GM23338 (cell line): ENCODE results near the gene ATF3. TPM values are rescaled to one million over a fixed set of nuclear protein-coding genes. Genes with fewer than 3 reads are reported as not detected.

Experiments used
- ATAC-seq: fragments of 200-7000 bp; cut with Tn5 transposase; 3 replicates; pipeline ENCODE4 v1.9.1; 2020
- DNase-seq: peaks from one replicate; pipeline ENCODE4 v3.0.0-alpha.2; 2015; ENCODE audit warnings: low spot score
- H2AFZ ChIP-seq: fragments of 200-600 bp; sonication (generic); 2 replicates; pipeline ENCODE4 v1.8.0; 2016; ENCODE audit warnings: antibody characterized with exemption, mild to moderate bottlenecking, moderate library complexity
- H3F3A ChIP-seq: fragments of 200-600 bp; sonication (generic); replicated peaks from 2 replicates; pipeline ENCODE4 v1.8.0; 2017; ENCODE audit warnings: antibody characterized with exemption, mixed run types, low read depth
- H3K27ac ChIP-seq: fragments of 200-600 bp; sonication (generic); 2 replicates; pipeline ENCODE4 v1.6.1; 2016; ENCODE audit warnings: low read depth
- H3K27me3 ChIP-seq: fragments of 200-600 bp; sonication (generic); 2 replicates; pipeline ENCODE4 v1.8.0; 2016; ENCODE audit warnings: mild to moderate bottlenecking, mixed run types, moderate library complexity; ENCODE audit not compliant: insufficient read depth
- H3K36me3 ChIP-seq: fragments of 200-600 bp; sonication (generic); 2 replicates; pipeline ENCODE4 v1.8.0; 2016; ENCODE audit warnings: mild to moderate bottlenecking; ENCODE audit not compliant: insufficient read depth
- H3K4me1 ChIP-seq: fragments of 200-600 bp; sonication (generic); 2 replicates; pipeline ENCODE4 v1.8.0; 2016; ENCODE audit warnings: mild to moderate bottlenecking, moderate library complexity; ENCODE audit not compliant: insufficient read depth
- H3K4me2 ChIP-seq: fragments of 200-600 bp; sonication (generic); 2 replicates; pipeline ENCODE4 v1.7.1; 2017; ENCODE audit warnings: mixed run types
- H3K4me3 ChIP-seq: fragments of 200-600 bp; sonication (generic); 2 replicates; pipeline ENCODE4 v1.6.1; 2016; ENCODE audit warnings: mixed run types
- H3K79me2 ChIP-seq: fragments of 200-600 bp; sonication (generic); replicated peaks from 2 replicates; pipeline ENCODE4 v1.8.0; 2017; ENCODE audit warnings: mild to moderate bottlenecking; ENCODE audit not compliant: insufficient read depth
- H3K9me2 ChIP-seq: fragments of 200-600 bp; sonication (generic); 2 replicates; pipeline ENCODE4 v1.8.0; 2017; ENCODE audit not compliant: insufficient read depth
- H4K20me1 ChIP-seq: fragments of 200-600 bp; sonication (generic); replicated peaks from 2 replicates; pipeline ENCODE4 v1.8.0; 2017; ENCODE audit warnings: mild to moderate bottlenecking; ENCODE audit not compliant: insufficient read depth
- H3K27ac Mint-ChIP-seq: 2 replicates; pipeline ENCODE4 v1.8.0; 2020; ENCODE audit warnings: inconsistent platforms, mild to moderate bottlenecking, moderate library complexity, mixed read lengths
- H3K27me3 Mint-ChIP-seq: 3 replicates; pipeline ENCODE4 v1.8.0; 2022; ENCODE audit warnings: low read depth, mild to moderate bottlenecking, moderate library complexity, mixed read lengths, inconsistent platforms; ENCODE audit not compliant: insufficient read depth, poor library complexity
- H3K36me3 Mint-ChIP-seq: 3 replicates; pipeline ENCODE4 v1.8.0; 2021; ENCODE audit warnings: low read depth, mild to moderate bottlenecking, inconsistent platforms, moderate library complexity, mixed read lengths
- H3K4me1 Mint-ChIP-seq: 3 replicates; pipeline ENCODE4 v1.8.0; 2020; ENCODE audit warnings: mild to moderate bottlenecking, inconsistent platforms, mixed read lengths
- H3K4me3 Mint-ChIP-seq: 3 replicates; pipeline ENCODE4 v1.8.0; 2021; ENCODE audit warnings: moderate library complexity, mild to moderate bottlenecking, inconsistent platforms, mixed read lengths
- H3K9me3 Mint-ChIP-seq: 3 replicates; pipeline ENCODE4 v1.8.0; 2020; ENCODE audit warnings: moderate library complexity, mild to moderate bottlenecking, inconsistent platforms, mixed read lengths
- CREB1 ChIP-seq: fragments of 250-450 bp; sonication (Bioruptor Pico); IDR thresholded peaks from 2 replicates; pipeline ENCODE4 v1.5.0; 2020; ENCODE audit warnings: low read depth, mild to moderate bottlenecking, moderate library complexity
- CTCF ChIP-seq, 2 experiments: fragments of 200-600 bp in 1 of 2; sonication (generic) in 1 of 2; conservative IDR thresholded peaks; 2 replicates each; pipeline versions ENCODE4 v1.5.1 to v1.6.1; 2016 to 2017; ENCODE audit warnings: antibody characterized with exemption in 2 of 2, low read depth in 2 of 2, mild to moderate bottlenecking in 2 of 2, moderate library complexity in 1 of 2
- ETS1 ChIP-seq: IDR thresholded peaks from 2 replicates; pipeline ENCODE4 v1.6.1; 2016; ENCODE audit warnings: antibody characterized with exemption
- EZH2 ChIP-seq: fragments of 200-600 bp; sonication (generic); IDR thresholded peaks from one replicate; pipeline ENCODE4 v1.8.0; 2017; ENCODE audit warnings: antibody characterized with exemption, mild to moderate bottlenecking, low read depth; ENCODE audit not compliant: unreplicated experiment
- EZH2phosphoT487 ChIP-seq: fragments of 200-600 bp; sonication (generic); IDR thresholded peaks from one replicate; pipeline ENCODE4 v1.8.1; 2018; ENCODE audit warnings: antibody characterized with exemption; ENCODE audit not compliant: unreplicated experiment
- JUNB ChIP-seq: IDR thresholded peaks from one replicate; pipeline ENCODE4 v1.6.1; 2016; ENCODE audit warnings: antibody characterized with exemption; ENCODE audit not compliant: unreplicated experiment
- NANOG ChIP-seq: IDR thresholded peaks from 2 replicates; pipeline ENCODE4 v1.6.1; 2016; ENCODE audit warnings: antibody characterized with exemption, borderline replicate concordance
- REST ChIP-seq: IDR thresholded peaks from one replicate; pipeline ENCODE4 v1.6.1; 2018; ENCODE audit warnings: antibody characterized with exemption; ENCODE audit not compliant: unreplicated experiment
- STAT1 ChIP-seq: IDR thresholded peaks from one replicate; pipeline ENCODE4 v1.6.1; 2016; ENCODE audit warnings: antibody characterized with exemption; ENCODE audit not compliant: unreplicated experiment
- ZNF114 ChIP-seq: fragments of 250-450 bp; sonication (Bioruptor Pico); IDR thresholded peaks from 2 replicates; pipeline ENCODE4 v1.5.0; 2020; ENCODE audit warnings: mild to moderate bottlenecking, moderate library complexity
- ZNF331 ChIP-seq: fragments of 250-450 bp; sonication (Bioruptor Pico); IDR thresholded peaks from 2 replicates; pipeline ENCODE4 v1.5.0; 2020; ENCODE audit warnings: low read depth, mild to moderate bottlenecking, moderate library complexity
- ZNF462 ChIP-seq: fragments of 250-450 bp; sonication (Bioruptor Pico); IDR thresholded peaks from 2 replicates; pipeline ENCODE4 v1.5.0; 2020; ENCODE audit warnings: mild to moderate bottlenecking, moderate library complexity
- polyA plus RNA-seq: library from polyadenylated mRNA; unstranded; fragments of >200 nt; fragmentation: Nextera tagmentation; extraction: Ambion mirVana; gene quantifications from 2 replicates; pipeline ENCODE4 v1.2.1, GENCODE V29; 2016
- total RNA-seq: library from RNA; depleted of rRNA; stranded (reverse); fragments of >200 nt; shearing (Covaris generic); gene quantifications from 2 replicates; pipeline ENCODE4 v1.2.3, GENCODE V29; 2014

ATF3 gene
- total and polyA plus RNA-seq, 2 experiments from 2014 or later: 12.6 to 17.2 TPM

GRCh38 chr1:212560933-212561460, 47.6 kb upstream of the ATF3 start:
- Mint-ChIP-seq H3K4me1 (peaks cover 7% of the 10 kb centered on the region), H3K4me3 (no peak overlapping the region), H3K9me3 (no peaks in the 10 kb centered on the region; the same call in 2 of the 3 replicates), H3K36me3 (no peaks in the 10 kb centered on the region; the same call in 2 of the 3 replicates), H3K27me3 (peaks cover 13% of the 10 kb centered on the region), H3K27ac (no peak overlapping the region; the same call in 1 of the 2 replicates)
- Histone ChIP-seq H3K4me1 (no peaks in the 10 kb centered on the region; the same call in 1 of the 2 replicates), H3K27ac (no peak overlapping the region), H3K27me3 (peaks cover 19% of the 10 kb centered on the region), H2AFZ (no peak overlapping the region), H3K4me2 (no peak overlapping the region), H3K79me2 (no peaks in the 10 kb centered on the region), H3K4me3 (no peak overlapping the region), H3F3A (no peaks in the 10 kb centered on the region; the same call in 1 of the 2 replicates), H3K36me3 (no peaks in the 10 kb centered on the region), H3K9me2 (no peaks in the 10 kb centered on the region), H4K20me1 (no peaks in the 10 kb centered on the region)
- TF ChIP-seq CTCF (conservative IDR thresholded peaks at IDR 0.05; ENCODE audit: low read depth in 2 of 2) (no peak), EZH2phosphoT487 (no peak), EZH2 (no peak), ZNF462 (CRISPR knock-in tag) (no peak), REST (no peak), STAT1 (no peak), ZNF114 (CRISPR knock-in tag) (no peak), ETS1 (no peak), ZNF331 (CRISPR knock-in tag) (no peak), NANOG (no peak), JUNB (no peak), CREB1 (CRISPR knock-in tag) (no peak)
- no peak for DNase-seq
- no peak for ATAC-seq
